8988T (cell line): ENCODE measurements around the gene NPTN.
"Not testable (repeated sequence)": the region's sequence is repeated elsewhere in the genome, so short reads cannot be mapped to it uniquely, and the experiment has no call there.

Experiments
- DNase-seq: peaks from one replicate; pipeline ENCODE4 v3.0.0; 2011

The NPTN gene

DNA sequence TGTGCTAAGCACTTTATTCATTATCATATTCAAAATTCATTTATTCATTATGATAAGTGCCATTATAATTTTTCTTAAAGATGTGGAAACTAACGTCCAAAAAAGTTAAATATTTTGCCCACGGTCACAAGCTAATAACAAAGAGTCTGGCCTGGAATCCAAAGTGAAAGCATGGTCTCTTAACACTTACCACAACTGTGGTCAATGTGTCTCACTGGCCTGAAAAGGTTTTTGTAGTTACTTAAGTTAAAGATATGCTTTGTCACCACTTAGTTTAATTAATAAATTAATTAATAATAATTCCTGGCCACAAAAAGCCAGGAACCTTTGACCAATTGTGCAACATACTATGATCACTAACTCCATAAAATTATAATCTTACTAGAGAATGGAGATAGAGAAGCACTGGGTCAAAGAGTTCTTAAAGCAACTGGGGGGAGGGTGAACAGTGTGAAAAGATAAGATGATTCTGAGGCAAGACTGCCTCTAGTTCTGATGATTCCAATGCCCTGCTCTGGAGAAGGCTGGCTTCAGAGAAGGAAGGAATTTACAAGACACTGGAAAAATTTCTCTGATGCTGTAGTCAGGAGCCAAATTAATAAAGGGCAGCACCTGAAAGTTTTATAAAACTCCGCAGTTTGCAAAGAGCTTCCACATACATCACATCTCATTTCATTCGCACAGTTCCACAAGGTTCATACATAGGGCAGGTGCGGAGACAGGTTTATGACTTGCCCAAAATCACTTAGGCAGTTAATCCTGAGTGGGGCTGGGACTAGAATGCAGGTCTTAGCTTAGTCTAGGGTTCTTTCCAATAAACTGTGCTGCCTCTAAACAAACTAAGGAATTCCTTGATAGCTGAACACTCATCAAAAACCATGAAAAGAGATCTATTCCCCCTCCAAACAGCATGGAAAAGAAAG lies 32.5 kb downstream of the NPTN start:
- DNase-seq, result no peak

DNA sequence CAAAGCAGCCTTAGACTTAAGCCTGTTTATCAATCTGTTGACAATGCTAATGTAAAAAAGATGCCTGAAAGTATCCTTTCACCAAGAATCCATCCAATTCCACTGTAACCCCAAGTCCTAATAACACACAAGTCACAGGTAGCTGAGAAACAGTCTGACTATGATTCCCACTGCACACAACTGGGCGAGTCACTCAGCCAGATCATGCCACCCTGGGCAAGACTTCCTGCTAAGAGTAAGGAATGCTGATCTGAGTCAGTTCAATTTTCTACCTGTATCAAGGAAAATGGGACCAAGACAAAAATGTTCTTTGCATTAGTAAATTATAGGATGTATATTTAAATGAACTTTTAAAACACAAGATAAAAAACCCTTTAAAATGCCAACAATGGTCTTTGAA lies 33.3 kb downstream of the NPTN start:
- no peak for DNase-seq

DNA sequence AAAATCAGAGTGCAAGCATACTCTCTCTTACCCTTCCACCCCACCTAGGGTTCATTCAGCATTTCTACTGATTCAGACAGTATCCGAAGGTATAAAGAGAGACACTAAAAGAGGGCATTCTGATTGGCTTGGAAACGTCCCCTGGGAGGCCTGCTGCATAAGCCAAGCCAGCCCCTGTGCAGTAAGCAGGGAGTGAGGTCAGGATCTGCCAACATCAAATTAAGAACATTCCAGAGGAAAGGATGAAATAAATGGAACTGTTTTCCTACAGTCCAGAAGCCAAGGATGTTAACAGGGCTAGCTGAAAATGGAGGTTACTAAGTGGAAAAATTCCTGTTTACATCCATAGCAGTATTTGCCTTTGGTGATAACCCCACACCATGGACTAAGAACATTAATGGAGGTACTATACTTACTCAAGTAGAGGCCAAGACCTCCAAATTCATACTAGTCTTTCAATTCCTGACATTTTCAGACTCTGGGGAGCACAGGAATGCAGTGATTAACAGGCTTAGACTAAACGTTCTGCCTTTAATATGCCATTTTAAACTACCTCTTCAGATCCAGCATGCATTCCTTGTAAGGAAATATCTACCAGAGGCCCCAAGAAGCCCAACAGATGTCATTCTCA lies 34.5 kb downstream of the NPTN start:
- DNase-seq, result no peak

DNA sequence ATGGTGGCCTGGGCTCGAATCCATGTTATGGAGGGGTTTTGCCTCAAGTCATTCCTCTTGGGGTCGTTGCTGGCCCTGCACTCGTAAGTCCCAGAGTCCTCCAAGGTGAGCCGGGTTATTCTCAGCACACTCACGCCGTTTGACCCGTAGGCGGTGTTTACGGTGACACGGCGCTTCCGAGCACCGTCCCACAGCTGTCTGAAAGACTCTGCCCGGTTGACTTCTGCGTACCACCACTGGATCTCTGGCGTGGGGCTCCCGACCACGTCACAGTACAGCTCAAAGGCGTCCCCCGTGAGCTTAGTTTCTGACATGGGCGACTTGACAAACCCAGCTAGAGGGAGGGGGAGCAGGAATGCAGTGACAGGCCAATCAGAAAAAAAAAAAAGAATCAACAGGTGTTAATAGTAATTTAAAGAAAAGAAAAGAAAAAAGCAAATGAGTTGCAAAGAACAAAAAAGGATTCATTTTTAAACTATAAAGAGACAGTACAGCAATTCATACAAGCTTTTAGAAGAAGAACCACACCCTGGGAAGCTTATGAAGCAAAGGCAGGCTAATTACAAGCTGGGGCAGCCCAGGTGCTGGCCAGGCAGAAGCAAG lies 36.1 kb downstream of the NPTN start:
- no peak for DNase-seq

DNA sequence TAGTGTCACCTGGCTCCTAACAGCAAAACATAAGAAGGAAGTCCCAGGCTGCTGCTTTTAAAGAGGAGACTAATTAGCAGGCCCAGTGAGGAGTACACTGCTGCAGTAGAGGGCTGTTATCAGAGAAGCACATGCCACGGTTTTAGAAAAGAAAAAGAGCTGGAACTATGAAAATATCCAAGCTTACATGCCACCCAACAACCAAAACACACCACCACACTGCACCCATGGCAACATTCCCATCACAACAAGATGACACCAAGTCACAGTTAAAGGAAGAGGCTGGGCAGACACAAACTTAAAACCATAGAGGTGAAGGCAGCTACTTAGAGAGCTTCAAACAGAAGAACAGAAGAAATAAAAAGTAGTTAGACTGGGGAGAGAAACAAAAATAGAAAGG lies 37.0 kb downstream of the NPTN start:
- no peak for DNase-seq

DNA sequence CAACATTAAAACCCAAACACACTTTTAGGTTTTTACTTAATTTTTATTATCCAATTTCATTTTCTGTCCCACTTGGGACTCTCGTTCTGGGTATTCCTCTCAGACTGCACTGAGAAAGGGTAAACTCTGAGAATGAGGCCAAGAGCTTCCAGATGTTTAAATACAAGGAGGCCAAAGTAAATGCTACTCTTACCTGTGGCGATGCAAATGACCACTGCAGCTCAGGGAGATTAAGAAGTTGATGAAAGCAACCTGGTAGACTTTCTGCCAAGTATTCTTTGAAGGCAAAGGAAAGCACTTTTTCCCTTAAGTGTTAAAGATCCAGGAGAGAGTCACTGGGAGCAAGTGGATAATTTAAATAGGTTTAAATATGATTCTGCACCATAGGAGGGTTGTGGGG lies 39.1 kb downstream of the NPTN start:
- DNase-seq, result no peak

DNA sequence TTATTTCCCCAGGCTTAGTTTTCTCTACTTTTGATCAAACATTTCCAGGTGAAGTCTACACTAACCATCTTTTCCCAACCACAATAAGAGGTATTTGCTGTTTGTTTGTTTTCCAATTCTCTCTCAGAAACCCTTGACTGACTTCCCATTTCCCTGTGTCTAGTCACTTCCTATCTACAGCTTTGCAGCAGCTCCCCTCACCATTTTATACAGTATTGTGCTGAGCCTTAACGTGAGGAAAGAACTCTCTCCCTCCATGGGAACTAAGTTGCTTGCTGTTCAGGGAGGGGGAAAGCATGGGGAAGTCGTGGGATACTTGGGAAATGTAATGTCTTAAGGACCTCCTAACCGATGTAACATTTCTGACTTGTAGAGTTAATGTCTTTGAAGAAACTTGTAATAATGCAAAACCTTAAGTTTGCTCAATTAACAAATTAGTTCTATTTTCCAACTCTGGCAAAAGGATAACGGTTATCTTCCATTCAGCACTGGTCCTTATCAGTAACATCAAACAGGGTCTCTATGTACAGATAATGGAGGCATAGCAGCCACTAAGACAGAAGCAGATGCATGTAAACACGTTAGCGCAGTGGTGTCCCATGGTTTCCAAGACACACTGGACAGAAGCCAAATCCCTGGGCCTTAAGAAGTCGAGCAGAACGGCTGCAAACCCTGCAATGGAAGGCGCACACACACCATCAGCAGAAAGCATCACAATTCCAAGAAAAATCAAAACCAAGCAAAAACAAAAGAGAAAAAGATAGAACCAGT lies 39.7 kb downstream of the NPTN start:
- no peak for DNase-seq

DNA sequence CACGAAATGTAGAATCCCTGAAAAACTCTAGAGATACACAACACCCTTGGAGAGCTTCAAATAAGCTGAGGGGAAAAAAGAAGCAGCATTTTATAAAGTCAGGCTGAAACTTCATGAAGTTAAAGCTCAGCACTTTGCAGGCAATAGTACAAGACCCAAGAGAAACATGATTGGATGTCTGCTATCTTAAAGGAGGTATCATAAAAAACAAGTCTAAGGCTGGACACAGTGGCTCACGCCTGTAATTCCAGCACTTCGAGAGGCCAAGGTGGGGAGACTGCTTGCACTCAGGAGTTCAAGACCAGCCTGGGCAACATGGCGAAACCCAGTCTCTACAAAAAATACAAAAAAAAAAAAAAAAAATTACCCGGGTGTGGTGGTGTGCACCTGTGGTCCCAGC lies 42.9 kb downstream of the NPTN start:
- DNase-seq, result no peak

DNA sequence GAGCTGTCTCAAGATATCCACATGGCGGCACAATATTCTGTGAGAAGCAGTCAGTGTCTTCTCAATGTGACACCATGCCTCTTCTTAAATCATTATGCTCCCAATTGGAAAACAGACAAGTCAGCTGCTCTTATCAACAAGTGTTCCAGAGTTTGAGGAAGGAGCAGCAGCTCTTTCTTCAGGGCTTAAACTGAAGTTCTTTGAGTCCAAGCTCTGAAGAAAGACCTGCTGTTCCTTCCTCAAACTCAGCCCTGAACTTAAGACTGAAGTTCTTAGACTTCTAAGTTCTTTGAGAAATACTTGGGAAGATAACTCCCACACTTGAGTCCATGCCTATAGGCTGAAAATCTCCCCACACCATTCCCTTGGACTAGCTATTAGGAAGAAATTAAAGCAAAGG lies 43.4 kb downstream of the NPTN start:
- DNase-seq, result no peak

DNA sequence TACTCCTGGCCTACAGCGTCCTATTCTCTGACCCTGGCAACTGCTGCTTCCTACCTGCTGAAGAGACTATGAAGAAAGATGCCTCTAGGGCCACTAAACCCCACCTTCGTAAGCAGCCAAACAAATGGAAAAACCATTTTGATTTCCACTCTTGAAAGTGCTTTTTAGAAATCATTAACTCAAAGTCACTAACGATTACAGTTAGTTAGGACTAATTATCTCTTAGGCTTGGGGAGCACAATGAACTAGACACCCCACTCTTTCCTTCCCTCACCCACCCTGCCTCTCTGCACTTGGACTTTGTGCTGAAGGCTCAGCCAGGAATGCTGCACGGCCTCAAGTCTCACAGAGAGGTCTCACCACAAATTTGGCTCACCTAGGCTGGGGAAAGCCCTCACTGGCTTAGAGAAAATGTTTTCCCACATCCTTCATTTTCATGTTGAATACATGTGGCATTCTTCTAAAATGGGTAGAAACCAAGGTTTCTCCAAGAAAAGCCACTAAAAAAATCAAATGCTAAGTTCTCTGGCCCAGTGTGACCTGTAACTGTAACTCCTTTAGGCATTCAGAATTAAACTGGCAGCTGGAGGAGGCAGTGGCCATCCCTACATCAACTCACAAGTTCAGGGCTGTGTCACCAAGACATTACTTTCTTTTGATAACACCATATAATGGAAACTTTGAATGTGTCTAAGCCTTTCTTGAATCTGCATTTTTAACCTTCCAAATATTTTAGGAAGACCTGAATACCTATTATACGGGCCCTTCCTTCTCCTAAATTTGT lies 47.1 kb downstream of the NPTN start:
- DNase-seq, result no peak

DNA sequence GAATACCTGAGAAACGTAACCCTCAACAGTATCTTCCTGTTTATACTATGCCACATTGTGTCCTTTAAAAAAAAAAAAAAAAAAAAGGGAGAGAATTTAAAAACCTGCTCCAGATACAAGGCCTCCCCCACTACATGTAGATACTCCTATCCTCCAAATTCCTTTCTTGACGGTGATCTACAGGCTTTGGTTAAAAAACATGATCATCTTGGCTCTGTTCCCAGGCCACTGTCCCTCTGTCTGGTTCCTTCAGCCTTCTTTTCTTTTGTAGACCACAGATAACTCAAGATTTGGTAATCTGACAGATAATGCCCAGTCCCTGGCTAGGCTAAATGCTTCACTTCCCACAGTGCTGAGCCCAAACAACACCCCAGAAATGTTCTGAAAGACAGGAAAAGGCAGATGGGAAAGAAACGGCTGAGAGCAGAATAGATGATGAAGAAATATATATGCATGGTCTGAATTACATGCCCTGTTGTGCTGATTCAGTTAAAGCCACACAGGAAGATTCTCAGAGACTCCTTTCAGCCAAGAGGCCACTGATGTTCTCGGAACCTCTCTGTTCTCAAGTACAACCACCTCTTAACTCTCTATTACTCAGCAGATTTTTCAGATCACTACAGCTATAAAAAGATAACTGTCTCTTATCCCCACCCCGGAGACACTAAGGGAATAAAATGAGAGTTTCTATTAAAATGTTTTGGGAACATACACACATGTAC lies 48.3 kb downstream of the NPTN start:
- no peak for DNase-seq

DNA sequence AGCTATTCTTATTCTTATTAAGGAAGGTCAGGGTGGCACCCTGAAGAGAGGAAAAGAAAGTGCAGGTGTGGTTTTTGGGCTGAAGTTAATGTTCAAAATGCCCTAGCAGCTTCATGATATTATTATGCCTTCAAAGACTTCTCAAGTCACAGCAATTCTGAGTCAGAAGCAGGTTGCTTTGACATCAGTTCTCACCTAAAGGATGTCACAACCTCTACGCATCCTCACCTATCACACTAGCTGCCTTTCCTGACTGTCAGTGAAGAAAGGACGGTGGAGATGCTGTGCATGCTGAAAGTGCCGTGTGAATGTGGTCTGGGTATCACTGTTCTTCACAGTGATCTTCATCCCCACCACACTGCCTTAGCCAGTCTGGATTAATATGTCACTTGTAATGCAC lies 49.6 kb downstream of the NPTN start:
- no peak for DNase-seq

DNA sequence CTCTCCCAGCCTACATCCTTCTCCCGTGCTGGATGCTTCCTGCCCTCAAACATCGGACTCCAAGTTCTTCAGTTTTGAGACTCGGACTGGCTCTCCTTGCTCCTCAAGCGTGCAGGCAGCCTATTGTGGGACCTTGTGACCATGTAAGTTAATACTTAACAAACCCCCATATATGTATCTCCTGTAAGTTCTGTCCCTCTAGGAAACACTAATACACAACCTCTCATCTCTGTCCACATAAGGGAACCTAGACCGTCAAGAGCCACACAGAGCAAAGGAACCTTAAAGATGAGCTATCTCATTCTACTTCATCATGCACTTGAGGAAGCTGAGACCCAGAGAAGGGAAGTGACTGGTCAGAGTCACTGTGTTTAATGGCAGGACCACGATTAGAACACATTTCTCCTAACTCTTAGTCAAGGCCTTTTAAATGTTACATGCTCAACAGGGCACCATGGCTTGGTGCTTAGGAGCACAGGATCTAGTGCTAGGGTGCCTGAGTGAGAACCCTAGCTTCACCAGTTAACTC lies 50.3 kb downstream of the NPTN start:
- DNase-seq, result no peak

DNA sequence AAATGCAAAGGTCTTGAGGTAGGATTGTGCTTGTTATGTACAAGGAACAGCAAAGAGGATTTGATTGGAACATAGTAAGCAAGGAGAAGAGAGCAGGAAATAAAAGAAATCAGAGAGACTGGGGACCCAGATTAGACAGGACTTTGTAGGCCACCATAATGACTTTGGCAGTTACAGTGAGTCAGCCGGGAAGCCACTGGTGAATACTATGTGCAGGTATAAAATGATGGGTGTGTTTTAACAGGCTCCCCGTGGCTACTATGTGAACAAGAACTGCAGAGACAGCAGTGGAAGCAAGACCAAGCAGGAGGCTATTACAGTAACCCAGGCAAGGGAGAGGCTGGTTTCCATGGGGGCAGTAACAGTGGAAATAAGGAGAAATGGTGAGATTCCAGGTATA lies 55.2 kb downstream of the NPTN start:
- no peak for DNase-seq

DNA sequence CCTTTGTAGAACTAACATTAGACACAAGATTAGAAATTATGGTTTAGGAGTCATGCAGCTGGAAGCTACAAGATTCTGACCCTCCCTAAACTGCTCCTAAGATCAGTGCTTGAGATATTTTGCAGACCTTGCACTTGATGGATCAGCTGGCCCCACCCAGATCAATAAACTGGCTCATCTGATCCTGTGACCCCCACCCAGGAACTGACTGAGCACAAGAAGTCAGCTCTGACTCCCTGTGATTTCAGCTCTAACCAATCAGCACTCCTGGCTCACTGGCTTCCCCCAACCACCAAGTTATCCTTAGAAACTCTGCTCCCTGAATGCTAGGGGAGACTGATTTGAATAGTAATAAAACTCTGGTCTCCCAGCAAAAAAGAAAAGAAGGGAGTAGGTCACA lies 55.6 kb downstream of the NPTN start:
- not testable (repeated sequence) for DNase-seq

DNA sequence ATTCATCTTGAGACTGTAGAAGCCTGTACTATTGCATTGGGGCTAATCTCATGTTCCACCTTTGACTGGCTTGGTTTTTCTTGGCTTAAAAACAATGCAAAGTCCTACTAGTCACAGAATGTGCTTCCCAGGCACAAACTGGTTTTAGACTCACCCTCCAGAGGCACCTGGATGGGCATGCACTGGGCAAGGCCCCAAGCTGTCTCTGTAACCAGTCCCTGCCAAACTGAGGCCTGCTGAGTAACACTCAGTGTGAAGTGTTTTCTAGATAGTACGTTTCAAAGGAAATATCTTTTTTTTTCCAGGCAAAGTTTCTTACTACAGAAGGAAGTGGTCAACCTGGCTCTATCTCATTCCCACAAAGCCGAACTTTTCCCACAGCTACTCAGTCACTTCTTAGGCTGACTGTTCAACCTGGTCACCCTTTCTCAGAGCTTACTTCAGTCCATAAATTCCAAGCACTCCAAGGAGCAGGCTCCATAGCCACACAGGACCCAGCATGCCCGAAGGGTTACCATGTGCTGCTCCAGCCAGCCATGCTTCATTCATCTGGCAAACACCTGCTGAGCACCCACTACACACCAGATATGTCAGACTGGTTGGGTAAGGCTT lies 57.4 kb downstream of the NPTN start:
- no peak for DNase-seq

DNA sequence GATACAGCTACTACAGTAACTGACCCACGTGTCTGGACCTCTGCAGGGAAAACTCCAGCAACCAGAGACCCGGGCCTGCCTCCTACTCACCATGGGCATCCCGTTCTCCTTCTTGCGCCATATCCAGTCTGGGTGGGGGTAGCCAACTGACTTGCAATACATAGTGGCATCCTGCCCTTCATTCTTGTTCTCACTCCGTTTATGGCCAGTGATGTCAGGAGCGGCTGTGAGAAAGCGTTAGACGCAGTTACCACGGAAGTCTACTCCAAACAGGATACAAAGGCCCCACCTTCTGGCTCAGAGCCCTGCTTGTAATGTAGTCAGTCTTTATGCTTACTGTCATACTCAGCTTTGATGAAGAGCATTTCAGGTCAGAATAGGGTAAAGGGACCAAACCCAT lies 59.6 kb downstream of the NPTN start:
- DNase-seq, result no peak

DNA sequence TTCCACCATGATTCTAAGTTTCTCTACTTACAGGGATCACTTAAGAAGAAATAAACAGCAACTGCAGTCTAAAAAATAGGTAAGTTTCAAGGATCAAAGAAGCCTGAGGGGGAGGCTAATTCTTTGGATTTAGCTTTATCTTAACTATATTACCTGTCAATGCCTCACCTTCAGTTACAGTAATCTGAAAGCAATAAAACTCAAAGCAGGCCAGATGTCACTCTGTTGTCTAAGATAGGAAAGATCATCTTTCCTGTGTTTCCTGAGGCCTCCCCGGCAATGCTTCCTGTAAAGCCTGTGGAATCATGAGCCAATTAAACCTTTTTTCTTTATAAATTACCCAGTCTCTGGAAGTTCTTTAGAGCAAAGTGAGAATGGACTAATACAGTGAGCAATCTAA lies 60.2 kb downstream of the NPTN start:
- DNase-seq, result no peak

DNA sequence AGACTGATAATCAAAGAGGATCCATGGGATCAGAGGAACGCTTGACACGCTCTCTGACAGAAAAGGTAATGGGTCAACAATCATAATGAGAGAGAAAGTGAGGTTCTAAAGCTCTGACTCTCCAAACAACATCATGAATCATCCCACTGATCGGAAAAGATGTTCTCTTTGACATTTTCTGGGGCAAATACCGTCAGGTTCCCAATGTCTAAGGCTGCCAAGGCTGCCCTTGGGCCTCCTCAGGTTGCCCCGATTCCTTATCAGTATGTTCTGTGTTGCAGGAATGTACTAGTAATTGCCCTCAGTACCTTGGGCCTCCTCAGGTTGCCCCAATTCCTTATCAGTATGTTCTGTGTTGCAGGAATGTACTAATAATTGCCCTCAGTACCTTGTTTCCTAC lies 60.9 kb downstream of the NPTN start:
- no peak for DNase-seq

DNA sequence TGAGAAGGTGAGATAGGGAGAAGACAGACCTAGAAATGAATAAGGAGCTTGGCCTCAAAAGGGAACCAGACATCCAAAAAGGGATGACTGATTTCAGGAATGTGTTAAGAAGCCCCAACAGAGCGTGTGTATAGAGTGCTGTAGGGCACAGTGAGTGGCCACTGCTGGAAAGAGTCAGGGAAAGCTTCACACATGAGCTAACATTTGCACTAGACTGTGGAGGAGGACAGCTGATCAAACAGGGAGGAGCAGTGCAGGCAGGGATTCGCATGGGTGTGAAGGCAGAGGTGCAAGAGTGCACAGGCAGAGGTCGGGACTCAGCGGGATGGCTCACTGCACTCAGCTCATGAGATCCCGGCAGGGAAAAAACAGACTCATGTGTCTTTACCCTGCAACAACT lies 61.8 kb downstream of the NPTN start:
- no peak for DNase-seq

DNA sequence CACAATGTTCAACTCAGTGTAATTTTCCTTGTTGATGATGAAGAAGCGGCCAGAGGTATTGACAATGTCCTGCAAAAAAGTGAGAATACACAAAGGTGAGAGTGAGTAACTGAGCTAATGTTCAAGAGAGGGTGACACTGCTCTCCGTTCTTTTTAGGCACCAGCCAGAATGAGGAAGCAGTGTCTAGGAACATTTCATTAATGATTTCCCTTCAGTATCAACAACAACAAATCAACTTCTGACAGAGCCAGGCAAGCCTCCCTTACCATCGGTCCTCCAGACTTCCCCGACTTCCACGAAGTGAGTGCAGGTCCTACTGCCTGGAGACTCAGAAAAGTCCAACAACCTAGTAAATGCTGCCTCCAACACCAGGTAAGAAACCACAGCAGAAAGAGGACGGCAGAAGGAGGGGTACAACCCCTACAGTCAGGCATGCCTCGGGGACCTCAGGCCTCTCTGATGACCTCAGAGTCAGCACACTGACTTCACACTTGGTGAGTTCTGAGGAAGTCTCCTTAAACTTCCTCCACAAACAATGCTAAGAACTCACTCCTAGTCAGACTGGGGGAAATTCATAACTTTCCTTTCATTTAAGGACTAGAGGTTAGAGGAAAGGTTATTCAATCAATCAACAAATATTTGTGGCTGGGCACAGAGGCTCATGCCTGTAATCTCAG lies 62.7 kb downstream of the NPTN start:
- DNase-seq, result no peak
